IPS DF 19.7 (cell line): Measurements from ENCODE around the gene PTPA.

ENCODE experiments used
- DNase-seq: peaks from one replicate; pipeline ENCODE4 v3.0.0-alpha.2; 2013; ENCODE audit warnings: low read depth, low spot score

The PTPA gene

DNA sequence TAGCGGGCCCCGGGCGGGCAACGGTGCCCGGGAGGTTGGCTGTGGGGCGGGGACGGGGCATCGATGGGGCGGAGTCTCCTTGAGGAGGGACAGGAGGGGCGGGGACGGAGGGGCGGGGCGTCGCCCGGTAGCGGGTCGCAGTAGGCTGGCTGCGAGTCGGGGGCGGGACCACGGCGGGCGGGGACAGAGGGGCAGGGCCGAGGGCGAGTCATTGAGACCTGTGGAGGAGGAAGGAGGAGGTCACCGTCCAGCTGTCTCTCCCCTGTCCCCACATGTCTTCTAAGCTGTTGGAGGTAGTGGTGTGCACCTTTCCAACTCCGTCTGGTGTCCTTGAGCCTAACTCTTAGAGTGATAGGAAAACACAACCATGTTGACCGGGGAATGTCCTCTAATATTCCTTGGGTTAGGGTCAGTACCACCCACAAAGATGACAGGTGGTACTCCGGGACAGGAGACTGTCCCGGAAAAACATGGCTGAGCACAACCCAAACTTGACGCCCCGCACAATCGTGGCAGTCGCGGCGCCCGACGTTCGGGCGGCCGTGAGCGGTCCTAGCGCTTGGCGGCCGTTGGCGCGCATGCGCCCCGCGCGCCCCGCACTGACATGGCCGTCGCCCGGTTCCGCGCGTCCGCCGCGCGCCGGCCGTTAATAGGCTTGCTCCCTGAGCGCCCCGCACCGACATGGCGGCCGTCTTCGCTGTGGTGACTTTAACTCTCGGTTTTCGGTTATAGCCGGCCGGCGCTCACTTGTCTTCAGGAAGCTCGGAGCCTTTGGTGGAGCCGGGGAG lies at the start of gene PTPA, which contains the start of gene CRAT:
Gene PTPA, plus strand, starts transcription at position 676 of the 788 bp plus-strand sequence. CDS start 186 bp downstream, outside the sequence.
Gene CRAT, minus strand, starts transcription at position 54 of the 788 bp plus-strand sequence. CDS start 284 bp downstream, outside the sequence.
- no peak for DNase-seq

DNA sequence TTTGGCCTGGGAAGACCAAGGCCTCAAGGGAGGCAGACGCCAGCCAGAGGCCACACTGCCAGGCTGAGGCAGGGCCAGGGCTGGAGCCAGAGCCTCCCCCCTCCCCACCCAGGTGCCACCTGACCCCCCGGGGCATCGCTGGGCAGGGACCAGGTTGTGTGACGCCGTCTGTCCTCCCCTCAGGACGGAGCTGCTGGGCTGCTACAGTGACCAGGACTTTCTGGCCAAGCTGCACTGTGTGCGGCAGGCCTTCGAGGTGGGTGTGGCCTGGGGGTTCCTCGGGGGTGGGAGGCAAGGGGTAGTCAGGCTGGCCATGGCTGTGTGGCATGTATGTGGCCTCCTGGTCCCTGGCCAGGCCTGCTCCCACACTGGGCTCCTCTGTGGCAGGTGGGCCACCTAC lies 48.2 kb upstream of the PTPA start:
- no peak for DNase-seq

DNA sequence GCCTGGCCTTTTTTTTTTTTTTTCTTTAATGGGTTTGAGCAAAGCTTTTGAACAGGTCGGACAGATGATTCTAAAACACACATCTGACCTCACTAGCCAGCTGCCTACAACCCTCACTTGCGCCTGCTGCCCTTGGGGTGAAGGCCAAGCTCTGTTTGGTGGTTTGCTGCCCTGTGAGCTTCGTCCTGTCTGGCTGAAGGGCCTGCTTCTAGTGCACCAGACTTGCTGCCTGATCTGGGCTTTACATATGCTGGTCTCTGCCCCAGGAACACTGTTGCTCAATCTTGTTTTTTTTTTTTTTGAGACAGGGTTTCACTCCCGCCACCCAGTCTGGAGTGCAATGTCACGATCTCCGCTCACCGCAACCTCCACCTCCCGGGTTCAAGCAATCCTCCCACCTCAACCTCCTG lies 46.7 kb upstream of the PTPA start:
- DNase-seq, result no peak

DNA sequence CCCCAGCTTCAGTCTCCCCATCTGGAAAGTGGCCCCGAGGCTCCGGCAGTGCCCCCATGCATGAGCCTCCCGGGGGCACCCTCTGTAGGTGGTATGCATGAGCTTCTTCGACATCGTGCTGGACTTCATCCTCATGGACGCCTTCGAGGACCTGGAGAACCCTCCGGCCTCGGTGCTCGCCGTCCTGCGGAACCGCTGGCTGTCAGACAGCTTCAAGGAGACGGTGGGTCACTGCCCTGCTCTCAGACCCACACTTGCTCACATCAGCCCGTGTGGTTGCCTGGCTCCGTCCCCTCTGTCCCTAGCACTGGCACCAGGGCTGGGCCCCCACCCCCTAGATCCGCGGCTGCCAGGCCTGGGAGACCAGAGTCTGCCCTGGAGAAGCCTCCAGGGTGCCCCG lies 43.1 kb upstream of the PTPA start:
- DNase-seq, result no peak

- DNase-seq, result no peak
Measured at GRCh38 chr9:129068990-129069861, 42.0 kb upstream of the PTPA start.

DNA sequence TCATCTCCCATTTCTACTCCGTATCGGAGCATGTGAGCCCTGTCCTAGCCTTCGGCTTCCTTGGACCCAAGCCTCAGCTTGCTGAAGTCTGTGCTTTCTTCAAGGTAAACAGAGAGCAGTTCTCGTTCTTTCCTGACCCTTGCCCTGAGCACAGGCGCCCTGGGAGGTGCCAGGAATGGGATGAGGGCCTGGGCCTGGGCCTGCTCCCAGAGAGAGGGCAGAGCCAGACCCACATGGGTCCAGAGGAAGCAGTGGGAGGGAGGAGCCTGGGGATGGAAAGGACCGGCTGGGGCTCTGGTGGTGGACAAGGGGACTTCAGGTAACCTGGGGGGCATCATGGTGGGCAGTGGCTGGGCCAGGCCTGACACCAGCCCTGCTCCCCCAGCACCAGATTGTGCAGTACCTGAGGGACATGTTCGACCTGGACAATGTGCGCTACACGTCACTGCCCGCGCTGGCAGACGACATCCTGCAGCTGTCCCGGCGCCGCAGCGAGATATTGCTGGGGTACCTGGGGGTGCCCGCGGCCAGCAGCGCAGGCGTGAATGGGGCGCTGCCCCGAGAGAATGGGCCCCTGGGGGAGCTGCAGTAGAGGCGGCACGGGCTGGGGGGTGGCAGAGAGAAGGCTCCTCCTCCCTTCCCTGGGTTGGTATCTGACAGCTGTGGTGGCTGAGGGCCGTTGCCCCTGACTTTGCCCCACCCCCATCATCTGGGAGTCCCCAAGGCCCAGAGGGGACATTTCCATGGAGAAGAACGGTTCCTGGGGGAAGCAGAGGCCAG lies 41.2 kb upstream of the PTPA start:
- DNase-seq, result no peak

- DNase-seq, result no peak
Measured at GRCh38 chr9:129070696-129071525, 40.3 kb upstream of the PTPA start.

- DNase-seq, result peak; percentile 79
Measured at GRCh38 chr9:129071526-129072126, 39.6 kb upstream of the PTPA start.

DNA sequence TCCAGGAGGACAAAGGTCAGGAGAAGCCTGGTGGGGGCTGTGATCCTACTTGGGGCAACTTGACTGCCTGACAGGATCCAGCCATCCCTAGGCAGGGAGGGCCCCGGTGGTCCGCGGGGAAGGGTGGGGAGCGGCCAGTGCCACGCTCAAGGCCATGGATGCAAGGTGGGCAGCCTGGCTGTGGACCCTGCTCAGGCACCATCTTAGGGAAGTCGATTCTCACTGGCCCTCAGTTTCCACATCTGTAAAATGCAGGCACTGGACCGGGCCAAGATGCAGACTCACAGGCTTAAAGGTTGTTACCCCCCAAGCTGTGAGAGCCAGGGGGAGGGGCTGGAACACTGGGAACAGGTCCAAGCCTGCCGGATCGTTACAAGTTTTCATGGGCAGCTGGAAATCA lies 39.0 kb upstream of the PTPA start:
- DNase-seq, result no peak

GRCh38 chr9:129073404-129073803 lies 37.8 kb upstream of the PTPA start:
- no peak for DNase-seq

GRCh38 chr9:129074106-129074505 lies 37.1 kb upstream of the PTPA start:
- no peak for DNase-seq

GRCh38 chr9:129075996-129076639 lies 35.1 kb upstream of the PTPA start:
- no peak for DNase-seq

GRCh38 chr9:129076640-129077037 lies 34.6 kb upstream of the PTPA start:
- DNase-seq, result no peak

GRCh38 chr9:129077236-129077635 lies 34.0 kb upstream of the PTPA start:
- DNase-seq, result no peak

DNA sequence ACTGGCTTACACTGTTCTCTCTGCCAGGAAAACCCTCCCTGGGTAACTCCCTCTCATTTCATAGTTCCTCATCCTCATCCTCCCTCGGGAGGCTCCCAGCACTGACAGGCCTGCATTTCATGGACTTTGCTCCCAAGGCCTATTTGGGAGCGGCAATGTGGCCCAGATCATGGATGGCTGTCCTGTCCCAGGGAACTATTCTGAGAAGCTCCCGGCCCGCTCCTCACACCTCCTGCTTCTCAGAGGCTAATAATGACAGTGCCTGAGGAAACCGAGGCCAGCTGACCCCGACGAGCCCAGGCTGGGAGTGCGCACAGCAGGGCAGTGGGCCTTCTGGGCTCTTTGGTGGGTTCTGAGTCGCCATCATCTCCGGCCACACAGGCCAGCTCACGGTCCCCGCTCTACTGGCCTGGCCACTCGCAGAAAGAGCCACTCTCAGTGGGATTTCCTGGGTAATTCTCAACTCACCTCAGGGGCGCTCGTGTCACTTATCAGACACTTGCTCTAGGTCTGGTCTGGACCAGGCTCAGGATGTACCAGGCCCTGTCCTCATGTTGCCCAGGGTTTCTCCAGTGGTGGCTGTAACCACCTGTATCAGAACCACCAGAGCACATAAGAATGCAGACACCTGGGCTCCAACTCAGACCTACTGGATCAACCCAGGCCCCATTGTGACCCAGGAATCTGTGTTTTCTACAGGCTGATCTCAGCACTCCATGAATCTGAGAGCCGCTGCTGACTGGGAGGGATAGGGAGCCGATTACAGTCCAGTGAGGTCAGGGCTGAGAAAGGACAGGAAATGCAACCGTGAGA lies 32.3 kb upstream of the PTPA start:
- no peak for DNase-seq

DNA sequence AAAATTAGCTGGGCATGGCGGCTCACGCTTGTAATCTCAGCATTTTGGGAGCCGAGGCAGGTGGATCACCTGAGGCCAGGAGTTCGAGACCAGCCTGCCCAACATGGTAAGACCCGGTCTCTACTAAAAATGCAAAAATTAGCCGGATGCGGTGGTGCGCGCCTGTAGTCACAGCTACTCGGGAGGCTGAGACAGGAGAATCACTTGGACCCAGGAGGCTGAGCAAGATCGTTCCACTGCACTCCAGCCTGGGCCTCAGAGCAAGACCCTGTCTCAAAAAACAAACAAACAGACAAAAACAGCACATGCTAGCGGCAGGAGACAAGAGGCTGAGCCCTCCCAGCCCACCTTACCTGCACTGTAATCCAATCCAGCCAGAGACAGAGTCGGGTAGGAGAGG lies 31.4 kb upstream of the PTPA start:
- DNase-seq, result no peak

- no peak for DNase-seq
Measured at GRCh38 chr9:129080298-129080600, 31.0 kb upstream of the PTPA start.

DNA sequence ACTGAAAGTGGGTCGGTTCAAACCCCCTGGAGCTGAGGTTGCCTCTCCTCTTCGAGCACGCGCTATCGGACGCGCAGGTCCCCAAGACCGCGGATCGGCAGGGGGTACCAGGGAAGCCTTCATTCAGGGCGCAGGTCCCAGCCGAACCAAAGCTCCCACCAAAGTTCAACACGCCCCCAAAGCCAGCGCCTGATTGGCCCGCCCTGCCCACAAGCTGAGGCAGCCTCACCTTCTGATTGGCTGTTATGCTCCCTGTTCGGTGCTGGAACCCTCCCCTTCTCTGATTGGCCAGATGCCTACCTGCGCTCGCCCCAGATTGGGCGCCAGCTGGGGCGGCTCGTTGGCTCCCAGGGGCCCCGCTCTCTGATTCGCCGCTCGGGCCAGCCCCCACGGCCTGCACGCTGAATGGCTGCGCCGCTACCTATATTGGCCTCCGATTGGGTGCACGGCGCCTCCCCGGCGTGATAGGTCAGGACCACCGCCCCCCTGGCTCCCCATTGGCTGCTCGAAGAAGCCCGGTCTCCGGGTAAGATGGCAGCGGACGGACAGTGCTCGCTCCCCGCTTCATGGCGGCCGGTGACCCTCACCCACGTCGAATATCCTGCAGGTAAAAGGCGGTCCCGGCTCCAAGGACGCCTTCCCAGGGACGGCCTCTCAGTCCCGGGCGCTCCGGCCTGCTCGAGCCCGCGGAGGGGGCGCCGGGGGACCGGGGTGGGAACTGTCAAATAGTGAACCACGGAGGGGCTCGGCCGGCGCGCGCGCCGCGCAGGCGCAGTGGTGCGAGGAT lies 30.4 kb upstream of the PTPA start, which contains the start of gene DOLPP1:
Gene DOLPP1, plus strand, starts transcription at position 511 of the 787 bp plus-strand sequence. Its CDS starts 21 bp downstream, at position 532.
- peak; percentile 95 for DNase-seq
